GM19238 (cell line): ENCODE data around the gene VIM.

ENCODE experiments used
- DNase-seq: peaks from one replicate; pipeline ENCODE4 v3.0.0; 2011; ENCODE audit warnings: low spot score; ENCODE audit not compliant: insufficient read length

Gene VIM

DNA sequence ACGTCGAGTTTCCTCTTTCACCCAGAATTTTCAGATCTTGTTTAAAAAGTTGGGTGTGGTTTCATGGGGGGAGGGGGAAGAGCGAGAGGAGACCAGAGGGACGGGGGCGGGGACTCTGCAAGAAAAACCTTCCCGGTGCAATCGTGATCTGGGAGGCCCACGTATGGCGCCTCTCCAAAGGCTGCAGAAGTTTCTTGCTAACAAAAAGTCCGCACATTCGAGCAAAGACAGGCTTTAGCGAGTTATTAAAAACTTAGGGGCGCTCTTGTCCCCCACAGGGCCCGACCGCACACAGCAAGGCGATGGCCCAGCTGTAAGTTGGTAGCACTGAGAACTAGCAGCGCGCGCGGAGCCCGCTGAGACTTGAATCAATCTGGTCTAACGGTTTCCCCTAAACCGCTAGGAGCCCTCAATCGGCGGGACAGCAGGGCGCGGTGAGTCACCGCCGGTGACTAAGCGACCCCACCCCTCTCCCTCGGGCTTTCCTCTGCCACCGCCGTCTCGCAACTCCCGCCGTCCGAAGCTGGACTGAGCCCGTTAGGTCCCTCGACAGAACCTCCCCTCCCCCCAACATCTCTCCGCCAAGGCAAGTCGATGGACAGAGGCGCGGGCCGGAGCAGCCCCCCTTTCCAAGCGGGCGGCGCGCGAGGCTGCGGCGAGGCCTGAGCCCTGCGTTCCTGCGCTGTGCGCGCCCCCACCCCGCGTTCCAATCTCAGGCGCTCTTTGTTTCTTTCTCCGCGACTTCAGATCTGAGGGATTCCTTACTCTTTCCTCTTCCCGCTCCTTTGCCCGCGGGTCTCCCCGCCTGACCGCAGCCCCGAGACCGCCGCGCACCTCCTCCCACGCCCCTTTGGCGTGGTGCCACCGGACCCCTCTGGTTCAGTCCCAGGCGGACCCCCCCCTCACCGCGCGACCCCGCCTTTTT lies at the start of gene VIM:
Gene VIM, plus strand, starts transcription at position 151 of the 925 bp plus-strand sequence. CDS start 1,182 bp downstream, outside the sequence.
- DNase-seq: no peak

DNA sequence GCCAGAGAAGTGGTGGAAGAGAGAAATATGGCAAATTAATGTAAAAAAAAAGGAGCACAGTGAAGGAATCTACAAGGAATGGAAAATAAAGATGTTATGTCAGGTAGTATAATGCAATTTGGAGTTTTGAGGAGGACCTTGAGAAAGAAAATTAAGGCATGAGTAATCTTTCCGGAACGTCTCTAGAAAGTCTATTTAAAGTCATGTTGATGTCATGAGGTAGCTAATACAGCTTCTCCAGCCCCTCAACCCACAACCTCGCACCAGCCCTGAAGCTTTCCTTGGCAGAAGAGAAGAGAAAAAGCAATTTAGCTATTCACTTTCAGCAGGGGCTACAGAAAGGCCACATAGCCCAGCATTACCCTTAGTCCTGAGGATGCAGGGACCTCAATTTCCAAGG lies 49.0 kb upstream of the VIM start:
- no peak for DNase-seq

DNA sequence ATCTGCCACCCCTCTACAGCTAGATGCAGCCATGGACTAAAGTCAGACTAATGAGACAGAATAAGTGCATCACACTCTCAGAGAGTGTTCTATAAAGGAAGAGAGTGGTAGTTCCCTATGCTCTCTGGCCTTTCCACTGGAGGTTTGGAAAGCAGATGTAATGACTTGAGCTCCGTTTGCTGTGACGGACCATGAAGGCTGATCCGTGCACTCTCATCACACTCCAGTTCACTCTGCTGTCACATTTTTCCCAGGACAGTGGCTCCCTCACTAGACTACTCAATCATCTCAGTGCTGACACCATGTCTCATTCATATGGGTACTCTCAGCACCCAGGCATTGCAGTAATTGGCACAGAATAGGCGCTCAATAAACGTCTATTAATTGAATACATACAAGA lies 46.9 kb upstream of the VIM start:
- DNase-seq: no peak

DNA sequence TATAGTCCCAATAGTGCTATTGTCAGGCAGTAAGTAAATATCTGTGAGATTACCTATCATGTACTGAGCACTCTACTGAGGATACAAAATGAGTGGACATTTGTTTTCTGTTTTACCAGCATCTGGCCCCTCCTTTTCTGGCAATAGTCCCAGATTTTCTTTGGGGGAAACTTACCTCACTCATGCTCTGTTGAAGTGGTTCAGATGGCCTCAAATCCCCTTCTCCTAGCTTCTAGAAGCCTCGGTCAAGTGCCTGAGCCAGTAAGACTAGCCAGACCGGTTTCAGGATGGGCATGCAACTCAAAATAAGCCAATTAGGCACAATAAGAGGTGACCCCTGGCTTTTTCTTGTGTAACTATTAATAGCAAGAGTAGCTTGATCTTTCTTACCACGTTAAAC lies 46.3 kb upstream of the VIM start:
- DNase-seq: no peak

DNA sequence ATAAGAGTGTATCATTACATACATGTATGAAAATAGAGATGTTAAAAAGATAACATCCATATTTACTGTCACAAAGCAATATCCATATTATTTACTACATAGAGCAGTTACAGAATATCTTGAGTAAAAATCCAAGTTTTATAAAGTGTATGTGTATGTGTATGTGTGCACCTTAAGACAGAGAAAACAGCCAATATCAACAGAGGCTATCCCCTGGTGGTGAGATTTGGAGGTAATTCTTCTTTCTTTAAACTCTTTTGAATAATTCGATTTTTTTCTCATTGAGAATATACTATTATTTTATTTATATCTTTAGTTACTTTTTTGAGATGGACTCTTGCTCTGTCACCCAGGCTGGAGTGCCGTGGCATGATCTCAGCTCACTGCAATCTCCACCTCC lies 44.9 kb upstream of the VIM start:
- DNase-seq: no peak

DNA sequence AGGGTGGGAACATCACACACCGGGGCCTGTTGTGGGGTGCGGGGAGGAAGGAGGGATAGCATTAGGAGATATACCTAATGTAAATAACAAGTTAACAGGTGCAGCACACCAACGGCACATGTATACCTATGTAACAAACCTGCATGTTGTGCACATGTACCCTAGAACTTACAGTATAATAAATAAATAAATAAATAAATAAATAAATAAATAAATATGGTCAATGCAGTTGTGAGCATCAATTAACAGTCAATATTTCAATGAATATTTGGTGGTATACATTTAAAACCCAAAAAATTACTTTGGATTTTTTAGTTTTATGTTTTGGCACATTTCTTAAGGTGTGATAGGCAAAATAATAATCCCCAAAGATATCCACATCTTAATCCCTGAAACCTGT lies 42.2 kb upstream of the VIM start:
- no peak for DNase-seq

DNA sequence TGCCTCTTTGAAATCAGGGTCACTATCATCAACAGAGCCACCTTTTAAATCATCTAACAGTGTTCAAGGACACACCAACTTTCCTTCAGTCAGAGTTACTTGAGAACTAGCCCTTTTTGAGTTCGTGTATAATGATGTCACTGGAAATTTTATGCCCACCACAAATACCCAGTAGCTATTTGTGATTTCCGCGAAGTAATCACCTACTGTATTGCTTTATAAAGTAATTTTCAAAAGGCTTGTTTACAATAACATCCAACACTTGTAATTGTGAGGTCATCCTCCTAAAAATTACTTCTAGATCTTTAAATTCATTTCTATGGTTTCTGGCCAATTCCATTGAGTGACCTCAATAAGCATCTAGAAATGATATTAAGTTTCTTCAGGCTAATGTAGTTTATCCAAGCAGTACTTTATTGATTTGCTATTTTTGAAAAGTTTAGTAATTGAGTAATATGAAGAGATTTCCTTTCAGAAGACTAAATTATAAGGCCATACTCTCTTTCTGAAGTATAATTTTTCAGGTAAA lies 39.3 kb upstream of the VIM start:
- no peak for DNase-seq

DNA sequence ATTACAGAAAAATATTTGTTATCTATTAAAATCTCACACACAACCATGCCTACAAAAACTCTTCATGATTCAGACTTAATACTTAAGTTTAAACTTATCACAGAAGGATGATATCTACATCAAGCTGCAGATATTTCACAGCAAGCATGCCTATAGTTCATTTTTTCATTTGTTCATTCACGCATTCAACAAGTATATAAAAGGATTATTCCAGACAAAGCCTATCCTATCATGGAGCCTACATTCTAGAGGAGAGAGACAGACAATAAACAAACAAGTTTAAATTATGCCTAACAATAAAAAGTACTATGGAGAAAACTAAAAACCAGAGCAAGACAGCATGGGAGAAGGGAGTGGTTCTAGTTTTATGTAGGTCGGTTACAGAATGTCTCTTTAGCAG lies 37.4 kb upstream of the VIM start:
- no peak for DNase-seq

DNA sequence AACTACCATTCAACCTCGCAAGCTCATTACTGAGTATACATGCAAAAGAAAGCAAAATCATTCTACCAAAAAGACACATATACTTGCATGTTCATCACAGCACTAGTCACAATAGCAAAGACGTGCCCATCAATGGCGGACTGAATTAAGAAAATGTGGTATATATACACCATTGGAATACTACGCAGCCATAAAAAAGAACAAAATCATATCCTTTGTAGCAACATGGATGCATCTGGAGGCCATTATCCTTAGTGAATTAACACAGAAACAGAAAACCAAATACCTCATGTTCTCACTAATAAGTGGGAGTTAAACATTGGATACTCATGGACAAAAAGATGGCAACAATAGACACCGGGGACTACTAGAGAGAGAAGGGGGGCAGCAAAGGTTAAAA lies 33.0 kb upstream of the VIM start:
- DNase-seq: no peak

DNA sequence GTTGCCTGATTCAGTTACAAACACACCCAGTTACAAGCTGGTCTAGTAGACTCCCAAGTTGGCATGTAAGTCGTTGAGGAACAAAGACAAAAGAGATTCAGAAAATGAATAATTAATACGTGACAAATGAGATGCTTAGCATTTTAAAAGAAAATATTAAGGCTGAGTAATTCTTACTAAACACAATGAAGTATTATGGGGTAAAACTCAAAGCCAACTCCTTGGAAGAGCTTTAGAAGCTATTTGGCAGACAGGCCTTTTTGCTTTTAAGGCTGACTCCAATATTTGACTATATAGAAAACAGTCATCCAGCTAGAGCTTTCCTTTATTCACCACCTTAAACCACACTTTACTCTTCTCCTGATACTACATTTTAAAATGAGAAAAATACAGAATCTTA lies 32.0 kb upstream of the VIM start:
- DNase-seq: no peak

DNA sequence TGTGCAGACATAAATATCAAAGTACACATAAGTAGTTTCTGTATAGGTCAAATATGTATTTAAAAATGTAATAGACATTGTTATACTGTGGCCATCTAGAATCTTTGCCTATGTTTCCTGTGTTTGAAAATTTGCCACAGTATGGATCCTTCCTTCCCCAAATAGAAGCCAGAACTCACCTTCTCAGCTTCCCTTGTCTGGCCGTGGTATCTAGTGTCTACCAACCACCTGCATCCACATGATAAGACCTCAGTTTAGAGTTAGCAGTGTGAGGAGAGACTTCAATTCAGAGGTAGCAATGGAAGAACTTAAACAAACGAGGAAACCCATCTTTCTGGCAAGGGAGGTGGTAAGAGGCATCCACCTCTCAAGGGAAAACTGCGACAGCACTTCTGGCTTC lies 31.5 kb upstream of the VIM start:
- no peak for DNase-seq

DNA sequence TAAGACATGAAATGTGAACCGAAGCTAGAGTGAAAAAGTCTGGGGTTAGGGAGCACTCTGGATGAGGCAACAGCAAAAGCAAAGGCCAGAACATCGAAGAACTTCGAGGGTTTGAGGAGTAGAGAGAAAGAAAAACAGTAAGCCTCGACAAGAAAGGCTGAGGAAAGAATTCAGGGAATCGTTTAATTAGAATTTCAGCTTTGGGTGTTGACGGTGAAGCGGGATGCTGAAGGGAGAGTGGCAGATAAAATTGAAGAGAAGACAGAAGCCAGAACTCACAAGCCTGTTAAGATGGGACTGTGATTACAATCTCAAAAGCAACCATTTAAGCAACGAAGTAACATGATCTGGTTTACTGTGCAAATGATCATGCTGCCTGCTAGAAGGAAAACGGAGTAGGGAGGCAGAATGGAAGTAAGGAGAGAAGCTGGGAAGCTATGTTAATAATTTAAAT lies 28.7 kb upstream of the VIM start:
- DNase-seq: no peak

DNA sequence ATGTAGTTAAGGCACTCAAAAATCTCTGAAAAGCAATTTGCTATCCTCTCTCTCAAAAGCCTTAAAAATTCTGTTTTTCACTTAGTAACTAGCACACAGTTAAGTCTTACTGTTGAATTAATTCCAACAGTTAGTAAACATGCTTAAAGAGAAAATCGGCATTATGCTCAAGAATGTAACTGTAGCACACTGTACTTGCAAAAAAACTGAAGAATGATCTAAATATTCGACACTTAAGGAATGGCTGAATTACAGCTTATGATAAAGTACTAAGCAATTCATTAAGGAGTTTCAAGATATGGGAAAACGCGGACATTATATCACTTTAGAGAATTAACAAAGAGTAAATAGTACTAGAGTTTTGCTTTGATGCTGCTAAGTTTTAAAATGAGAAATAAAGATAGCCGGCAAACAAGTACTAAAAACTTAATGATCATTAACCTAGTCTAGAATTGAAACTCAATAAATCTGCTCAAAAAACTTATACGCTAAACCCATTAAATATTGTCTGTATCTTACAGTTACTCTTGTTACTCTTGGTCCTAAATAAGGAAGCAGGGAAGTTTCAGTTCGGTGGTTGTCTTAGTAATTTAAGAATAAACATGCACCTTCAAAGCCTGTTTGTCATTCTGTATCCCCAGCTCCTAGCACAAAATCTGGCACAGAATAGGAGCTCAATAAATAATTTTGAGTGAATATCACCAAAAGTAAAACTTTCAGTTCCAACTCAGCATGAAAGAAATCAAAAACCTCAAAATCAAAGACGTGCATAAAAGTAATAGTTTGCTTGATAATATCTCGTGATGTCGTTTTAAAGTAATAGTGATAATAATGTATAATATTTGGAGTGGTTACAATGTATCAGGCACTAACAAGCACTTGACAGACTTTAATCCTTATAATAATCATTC lies 27.8 kb upstream of the VIM start:
- no peak for DNase-seq

DNA sequence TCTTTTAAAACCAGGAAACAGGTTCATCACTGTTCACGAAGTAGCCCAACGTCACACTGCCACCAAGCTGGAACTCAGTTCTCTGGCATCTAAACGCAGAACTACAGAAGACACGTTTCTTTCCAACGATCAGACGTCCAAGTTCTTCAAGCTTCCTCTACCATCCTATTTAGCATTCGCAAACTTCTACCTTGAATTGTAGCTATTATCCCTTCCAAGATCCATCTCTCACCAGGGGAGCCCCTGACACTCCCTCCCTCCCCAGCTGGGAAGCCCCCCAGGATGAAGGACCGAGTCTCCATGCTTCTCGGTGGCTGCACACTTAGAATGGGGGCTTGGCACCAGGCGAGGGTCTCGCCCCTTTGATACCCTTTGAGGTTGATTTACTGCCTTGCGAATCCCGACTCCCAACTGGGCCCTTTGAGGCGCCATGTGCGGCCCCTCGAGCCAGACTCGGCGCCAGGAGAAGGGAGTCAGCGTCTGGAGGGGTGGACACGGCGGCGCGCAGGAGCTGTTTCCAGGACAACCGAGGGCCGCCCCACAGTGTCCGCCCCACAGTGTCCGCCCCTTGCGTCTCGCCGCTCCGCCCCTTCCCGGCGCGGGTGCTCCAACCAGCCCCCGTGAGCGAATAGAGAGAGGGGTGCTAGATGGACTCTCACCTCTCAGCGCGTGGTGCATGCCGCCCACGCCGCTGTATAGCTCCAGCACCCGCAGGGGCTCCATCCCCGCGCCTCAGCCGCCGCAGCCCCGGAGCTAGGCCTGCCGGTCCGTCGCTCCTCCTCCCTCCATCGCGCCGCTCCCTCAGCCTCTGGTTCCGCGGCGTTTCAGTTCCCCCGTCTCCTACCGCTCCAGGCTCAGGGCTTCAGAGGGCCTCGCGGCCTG lies 26.9 kb upstream of the VIM start, which contains the start of gene TRDMT1:
Gene TRDMT1, minus strand, starts transcription at position 761 of the 882 bp plus-strand sequence. Its CDS starts 38 bp downstream, at position 723.
- peak; percentile 60 for DNase-seq

DNA sequence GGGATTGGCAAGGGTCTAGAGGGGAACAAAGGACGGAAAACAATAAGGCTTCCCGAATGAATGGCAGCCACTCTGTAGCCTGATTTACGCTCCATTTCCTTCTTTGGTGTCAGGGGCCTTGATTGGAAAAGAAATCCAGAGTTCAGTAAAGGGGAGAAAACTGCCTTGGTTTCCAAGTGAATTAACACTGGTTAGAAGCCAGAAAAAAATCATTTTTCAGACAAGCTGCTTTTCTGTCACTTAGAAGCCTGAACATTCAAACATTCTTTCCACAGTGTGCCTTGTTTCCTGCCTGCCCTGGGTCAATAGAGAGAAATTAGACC lies 26.3 kb upstream of the VIM start:
- no peak for DNase-seq

DNA sequence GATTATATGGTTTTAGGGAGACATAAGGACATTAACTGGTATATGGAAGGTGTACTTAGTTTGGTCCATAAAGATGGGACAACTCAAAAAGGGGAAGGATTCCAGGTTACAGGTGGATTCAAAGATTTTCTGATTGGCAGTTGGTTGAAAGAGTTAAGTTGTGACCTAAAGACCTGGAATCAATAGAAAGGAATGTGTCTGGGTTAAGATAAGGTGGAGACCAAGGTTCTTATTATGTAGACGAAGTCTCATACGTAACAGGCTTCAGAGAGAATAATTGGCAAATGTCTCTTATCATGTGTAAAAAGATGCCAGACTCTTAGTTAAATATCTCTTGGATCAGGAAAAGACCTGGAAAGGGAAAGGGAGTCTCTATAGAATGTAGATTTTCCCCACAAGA lies 25.5 kb upstream of the VIM start:
- DNase-seq: no peak

DNA sequence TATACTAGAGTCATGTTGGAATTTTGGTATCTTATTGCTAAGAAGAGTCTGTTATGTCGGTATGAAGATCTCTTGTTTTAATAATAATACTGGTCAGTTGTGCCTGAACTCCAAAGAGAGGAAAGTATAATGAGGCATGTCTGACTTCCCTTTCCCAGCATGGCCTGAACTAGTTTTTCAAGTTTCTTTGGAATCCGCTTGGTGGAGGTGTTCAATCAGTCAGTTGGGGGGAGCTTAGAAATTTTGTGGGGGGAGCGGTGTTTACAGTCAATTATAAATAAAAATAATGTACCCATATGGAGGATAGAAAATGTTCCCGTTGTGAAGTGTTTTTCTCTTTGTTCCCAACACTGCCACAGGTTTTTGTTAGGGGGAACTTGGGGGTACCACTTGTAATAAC lies 25.0 kb upstream of the VIM start:
- no peak for DNase-seq

DNA sequence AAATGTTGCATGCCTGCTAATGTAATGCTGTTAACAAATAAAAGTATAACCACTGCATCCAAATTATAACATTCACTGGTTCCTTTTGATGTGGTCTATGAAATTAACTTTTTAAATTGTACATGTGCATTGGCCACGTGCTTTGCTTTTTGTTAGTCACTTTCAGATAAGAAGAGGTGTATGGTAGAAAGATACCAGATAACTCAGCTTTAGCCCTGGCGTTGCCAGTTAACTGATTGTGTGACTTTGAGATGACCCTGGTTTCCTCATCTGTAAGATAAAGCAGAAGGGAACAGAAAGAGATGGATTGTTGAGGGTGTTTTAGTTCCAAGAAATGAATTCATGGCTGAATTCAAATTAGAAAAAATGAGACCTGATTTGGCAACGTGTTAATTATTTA lies 24.6 kb upstream of the VIM start:
- no peak for DNase-seq

DNA sequence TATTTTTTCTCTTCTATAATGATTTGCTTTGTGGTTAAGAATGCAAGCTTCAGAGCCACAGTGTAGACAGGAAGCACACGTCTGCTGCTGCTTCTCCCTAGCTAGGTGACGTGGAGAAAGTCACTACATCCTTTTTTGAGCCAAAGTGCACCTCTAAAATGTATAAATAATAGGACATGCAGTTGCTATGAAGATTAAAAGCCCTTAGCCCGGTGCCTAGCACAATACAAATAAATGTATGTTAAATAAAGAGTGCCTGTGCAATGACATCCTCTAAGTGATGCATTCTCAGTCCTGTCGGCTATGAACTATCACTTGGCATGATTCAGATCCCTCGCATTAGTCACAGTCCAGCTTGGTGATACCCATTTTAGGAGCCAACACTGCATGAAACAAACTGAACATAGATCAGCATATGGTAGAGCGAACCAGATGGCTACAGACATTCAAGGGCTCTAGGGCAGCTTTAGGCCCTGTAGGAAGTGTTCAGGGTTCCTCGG lies 21.8 kb upstream of the VIM start:
- DNase-seq: no peak

DNA sequence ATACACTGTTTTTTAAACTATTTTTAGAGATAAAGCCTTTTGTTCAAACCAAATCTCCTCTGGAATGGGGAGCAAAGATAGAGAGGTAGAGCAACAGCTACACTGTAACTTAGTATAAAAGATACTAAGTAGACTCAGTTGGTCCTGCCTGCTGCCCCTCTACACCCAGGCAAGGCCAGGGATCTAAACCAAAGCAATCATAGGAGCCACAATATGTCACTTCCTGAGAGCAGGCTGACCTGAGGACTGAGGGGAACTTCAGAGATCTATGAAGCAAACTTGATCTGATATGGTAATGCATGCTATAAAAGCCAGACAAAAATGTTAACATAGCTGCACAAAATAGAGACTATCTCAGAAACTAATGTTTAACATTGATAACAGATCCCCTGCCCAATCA lies 19.6 kb upstream of the VIM start:
- no peak for DNase-seq

DNA sequence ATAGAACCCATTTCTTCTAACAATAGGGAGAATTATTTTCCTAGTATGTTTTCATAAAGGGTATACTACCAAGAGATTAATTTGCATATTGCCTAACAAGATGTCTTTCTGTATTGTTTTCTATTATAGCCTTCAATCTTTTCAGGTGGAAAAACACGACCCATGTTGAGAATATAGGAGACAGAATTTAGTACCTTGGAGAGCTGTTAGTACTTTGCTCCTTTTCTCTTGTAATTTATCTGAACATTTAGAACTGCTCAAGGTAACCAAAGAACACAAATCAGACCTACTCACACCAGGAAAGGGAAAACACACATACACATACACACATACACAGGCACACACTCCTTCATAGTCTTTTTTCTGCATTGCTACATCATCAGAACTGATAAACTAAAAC lies 18.7 kb upstream of the VIM start:
- no peak for DNase-seq
